GM12878 (cell line): ENCODE measurements around the gene RNF40. TPM values are rescaled to one million over a fixed set of nuclear protein-coding genes. Genes with fewer than 3 reads are reported as not detected.

Experiments used
- ATAC-seq: fragments of 200-7000 bp; cut with Tn5 transposase; 3 replicates; pipeline ENCODE4 v1.9.1; 2020; ENCODE audit warnings: mild to moderate bottlenecking, moderate library complexity
- BruUV-seq: library from RNA; stranded (reverse); fragments of 400-500 nt; replicated peaks from 2 replicates; lab custom pipeline; 2021; lab: Mats Ljungman, UMichigan
- CTCF ChIA-PET: fragments of 300-600 bp; sonication (Branson Sonifier 250); formaldehyde crosslinking; extraction: SDS; loops from one replicate; lab custom pipeline; 2021; ENCODE audit warnings: inconsistent platforms; lab: Yijun Ruan, JAX
- POLR2A ChIA-PET: fragments of 350-600 bp; formaldehyde crosslinking; extraction: SDS; loops from one replicate; lab custom pipeline; 2021; ENCODE audit warnings: inconsistent platforms; lab: Charles Lee
- RAD21 ChIA-PET: fragments of 300-600 bp; sonication (Branson Sonifier 250); formaldehyde crosslinking; loops from one replicate; lab custom pipeline; 2023; ENCODE audit warnings: antibody characterized with exemption; ENCODE audit not compliant: unreplicated experiment; lab: Charles Lee
- SMC1A ChIA-PET: fragments of 300-600 bp; sonication (Branson Sonifier 250); formaldehyde crosslinking; loops from one replicate; lab custom pipeline; 2023; ENCODE audit not compliant: unreplicated experiment, uncharacterized antibody; lab: Charles Lee
- DNase-seq: peaks from one replicate; pipeline ENCODE4 v3.0.0-alpha.2; 2011; ENCODE audit warnings: low read depth, low spot score
- FAIRE-seq: peaks from 3 replicates; lab custom pipeline; 2011; peaks lifted over from hg19 to GRCh38; lab: Jason Lieb, UNC
- H2AFZ ChIP-seq: 2 replicates; pipeline ENCODE4 v1.6.0; 2011; ENCODE audit warnings: low read depth, low read length, control low read depth; ENCODE audit not compliant: control insufficient read depth
- H3K27ac ChIP-seq: 2 replicates; pipeline ENCODE4 v1.5.1; 2011; ENCODE audit warnings: control low read depth; ENCODE audit not compliant: control insufficient read depth, insufficient read depth
- H3K27me3 ChIP-seq, 2 experiments: replicated peaks in 1 of 2; 2 replicates each; pipeline versions ENCODE4 v1.6.0 to v1.6.1; 2011; ENCODE audit warnings: low read length in 1 of 2; ENCODE audit not compliant: control insufficient read depth in 2 of 2, insufficient read depth in 2 of 2
- H3K36me3 ChIP-seq, 2 experiments: 2 replicates each; pipeline ENCODE4 v1.5.1; 2011; ENCODE audit warnings: low read length in 1 of 2; ENCODE audit not compliant: control insufficient read depth in 2 of 2, insufficient read depth in 2 of 2
- H3K4me1 ChIP-seq: 2 replicates; pipeline ENCODE4 v1.6.1; 2011; ENCODE audit warnings: mild to moderate bottlenecking, low read length, moderate library complexity, mixed read lengths; ENCODE audit not compliant: control insufficient read depth, insufficient read depth
- H3K4me2 ChIP-seq: 2 replicates; pipeline ENCODE4 v1.6.0; 2011; ENCODE audit warnings: control low read depth; ENCODE audit not compliant: control insufficient read depth, insufficient read depth
- H3K4me3 ChIP-seq: fragments of 200-600 bp; sonication (generic); 2 replicates; pipeline ENCODE4 v1.5.1; 2016
- H3K79me2 ChIP-seq: 2 replicates; pipeline ENCODE4 v1.6.0; 2011; ENCODE audit warnings: low read length; ENCODE audit not compliant: control insufficient read depth, insufficient read depth
- H3K9ac ChIP-seq: 2 replicates; pipeline ENCODE4 v1.8.0; 2011; ENCODE audit warnings: low read length, control low read depth, mixed read lengths; ENCODE audit not compliant: control insufficient read depth, insufficient read depth
- H3K9me3 ChIP-seq: replicated peaks from 3 replicates; pipeline ENCODE4 v1.5.1; 2011; ENCODE audit warnings: mild to moderate bottlenecking, low read length; ENCODE audit not compliant: control insufficient read depth, insufficient read depth
- H4K20me1 ChIP-seq: 2 replicates; pipeline ENCODE4 v1.6.0; 2011; ENCODE audit not compliant: control insufficient read depth, insufficient read depth
- ATF7 ChIP-seq: fragments of 450-650 bp; IDR thresholded peaks from 2 replicates; pipeline ENCODE4 v1.6.1; 2016; ENCODE audit warnings: low read depth, mild to moderate bottlenecking
- BRCA1 ChIP-seq: IDR thresholded peaks from 2 replicates; pipeline ENCODE4 v1.6.1; 2011; ENCODE audit warnings: low read depth, low read length, improper control_type of control experiment
- E2F4 ChIP-seq: IDR thresholded peaks from 2 replicates; pipeline ENCODE4 v1.6.1; 2012; ENCODE audit warnings: low read depth, low read length, improper control_type of control experiment
- E2F8 ChIP-seq: fragments of 450-650 bp; IDR thresholded peaks from 2 replicates; pipeline ENCODE4 v1.6.1; 2018; ENCODE audit warnings: mild to moderate bottlenecking, low read depth, moderate library complexity; ENCODE audit not compliant: partially characterized antibody
- ESRRA ChIP-seq: IDR thresholded peaks from 2 replicates; pipeline ENCODE4 v1.6.1; 2012; ENCODE audit warnings: mild to moderate bottlenecking, low read length, improper control_type of control experiment
- FOS ChIP-seq: IDR thresholded peaks from 3 replicates; pipeline ENCODE4 v1.6.1; 2011; ENCODE audit warnings: borderline replicate concordance; ENCODE audit not compliant: insufficient read length; ENCODE audit errors: extremely low read depth
- MYB ChIP-seq: fragments of 150-350 bp; IDR thresholded peaks from 2 replicates; pipeline ENCODE4 v1.6.1; 2014; ENCODE audit warnings: mild to moderate bottlenecking, low read depth, low read length, borderline replicate concordance
- YBX1 ChIP-seq: fragments of 450-650 bp; IDR thresholded peaks from 2 replicates; pipeline ENCODE4 v1.6.1; 2016; ENCODE audit warnings: antibody characterized with exemption
- ZBED1 ChIP-seq: IDR thresholded peaks from 2 replicates; pipeline ENCODE4 v1.6.1; 2016; ENCODE audit warnings: borderline replicate concordance
- WGBS: methylation state at CpG from one replicate; pipeline ENCODE4 v1.1.6; 2016; ENCODE audit warnings: low lambda C conversion rate; ENCODE audit not compliant: insufficient replicate concordance, insufficient coverage; ENCODE audit errors: missing lambda C conversion rate; 5-methylcytosine and 5-hydroxymethylcytosine counted together
- in situ Hi-C: fragments of 300-500 bp; cut with MboI; formaldehyde crosslinking; loops from 9 replicates; pipeline ENCODE4 v1.14.3; 2018; ENCODE audit warnings: mixed read lengths
- intact Hi-C: fragments of 100-400 bp; cut with micrococcal nuclease; formaldehyde crosslinking; loops from one replicate; pipeline ENCODE4 v1.14.2; 2022; ENCODE audit not compliant: unreplicated experiment
- polyA plus RNA-seq, 11 experiments: library from polyadenylated mRNA; depleted of rRNA in 4 of 11; unstranded in 6 of 11; stranded (reverse) in 5 of 11; fragments of >200 nt; fragmentation: Nextera tagmentation in 4 of 11; fragmentation: Illumina TruSeq in 1 of 11; extraction: Ambion mirVana in 4 of 11; extraction: Trizol in 1 of 11; gene quantifications; 1 replicate in 1 of 11; 2 replicates in 10 of 11; pipeline versions ENCODE4 v1.2.1 to v1.2.3, GENCODE V29; 2011 to 2016; ENCODE audit warnings: inconsistent platforms in 2 of 11, missing spikeins in 2 of 11, low read depth in 1 of 11
- total RNA-seq, 4 experiments: library from RNA; depleted of rRNA in 3 of 4; stranded (reverse); fragments of >200 nt in 3 of 4; fragmentation: Illumina TruSeq in 1 of 4; extraction: Trizol in 1 of 4; gene quantifications; 2 replicates each; pipeline versions ENCODE4 v1.2.1 to v1.2.3, GENCODE V29; 2013 to 2021

The RNF40 gene
- total and polyA plus RNA-seq, 10 of the 15 experiments (the other 5 are each of a cell fraction or from before 2014, with no cell fraction given) = 3.7 to 97.6 (median 58.4) TPM

DNA sequence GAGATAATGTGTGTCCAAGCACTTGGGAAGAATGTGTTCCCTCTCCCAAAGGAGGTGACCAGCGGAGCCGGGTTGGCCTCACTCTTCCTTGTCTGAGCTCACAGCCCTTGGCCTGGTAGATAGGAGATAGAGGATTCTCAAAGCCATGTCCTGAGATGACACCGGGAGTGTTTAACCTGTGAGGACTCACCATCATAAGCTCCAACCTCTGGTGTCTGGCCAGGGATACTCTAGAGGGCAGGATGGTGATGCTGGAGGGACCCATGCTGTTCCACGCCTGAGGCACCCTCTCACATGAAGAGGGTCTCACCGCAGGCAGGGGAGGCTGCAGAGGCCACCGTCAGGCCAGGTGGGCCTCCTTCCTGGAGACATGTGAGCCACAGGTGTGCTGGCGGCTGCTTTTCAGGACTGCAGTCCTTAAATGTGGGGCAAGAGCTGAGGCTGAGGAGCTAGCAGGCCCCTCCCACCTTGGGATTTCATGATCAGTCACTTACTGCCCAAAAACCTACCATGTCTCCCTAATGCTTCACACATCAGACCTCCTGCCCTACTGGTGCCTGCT is 31.5 kb downstream of the RNF40 start:
- DNase-seq = no peak
- H3K4me3 ChIP-seq = no peak overlapping the region
- no peaks in the 10 kb centered on the region for H3K9me3 ChIP-seq
- no peaks in the 10 kb centered on the region for H3K79me2 ChIP-seq
- ChIA-PET RAD21 (no interaction called here), POLR2A (no interaction called here)
- H3K36me3 ChIP-seq = no peaks in the 10 kb centered on the region
- H3K27me3 ChIP-seq = no peaks in the 10 kb centered on the region
- no peak for TF ChIP-seq FOS
- no peak for TF ChIP-seq MYB
- no peak for TF ChIP-seq YBX1
- TF ChIP-seq ZBED1 = no peak
- TF ChIP-seq ESRRA = no peak
- TF ChIP-seq ATF7 = no peak
- TF ChIP-seq BRCA1 = no peak
- TF ChIP-seq E2F8 = no peak
- no peak for TF ChIP-seq E2F4
- TF ChIP-seq, all 136 proteins: peak for 0
- Histone ChIP-seq H2AFZ (no peak overlapping the region), H3K9ac (no peak overlapping the region), H4K20me1 (no peaks in the 10 kb centered on the region), H3K4me2 (no peak overlapping the region), H3K27ac (no peak overlapping the region), H3K4me1 (no peaks in the 10 kb centered on the region)
- FAIRE-seq = no peak
- CTCF ChIA-PET = interaction anchor here (0.8 to 1.2 kb wide), 3 partner anchors 15 to 1075 kb away, joined by 3 to 5 read pairs (median 3); no protein-coding TSS in a partner anchor
- WGBS = 72% methylated on average over 7 of the region's 7 CpGs
- no peak for ATAC-seq
- in situ Hi-C loops (no loop called here), intact Hi-C loops (no loop called here)
- no TSS peak for BruUV-seq
- SMC1A ChIA-PET = interaction anchor here (0.6 kb wide), 1 partner anchor 241 kb away, joined by 3 read pairs; no protein-coding TSS in a partner anchor
